Left cardiac atrium (tissue), 4 donors: ENCODE results near the gene ASTL. TPM values are rescaled to one million over a fixed set of nuclear protein-coding genes. Genes with fewer than 3 reads are reported as not detected.

Source experiments
- ATAC-seq, 2 donors: fragments of 200-7000 bp; cut with Tn5 transposase; one replicate each; pipeline ENCODE4 v1.9.1; 2020; ENCODE audit warnings: mild to moderate bottlenecking in 2 of 2, moderate library complexity in 2 of 2
- DNase-seq: peaks from one replicate; pipeline ENCODE4 v3.0.0-alpha.2; 2020
- intact Hi-C, 2 donors: fragments of 100-400 bp; cut with DNase I; formaldehyde crosslinking; loops; one replicate each; pipeline versions ENCODE4 v1.14.1 to v1.15.1; 2022 to 2023
- total RNA-seq, 2 donors: library from RNA; stranded (reverse); fragmentation: NEBNext Ultra II Directional; extraction: Animal tissue kit (Norgen Biotek cat#: 25700); gene quantifications; one replicate each; pipeline ENCODE4 v1.2.1, GENCODE V29; 2021
- donor health status: DM: no; HTN: yes; CAD: no.
- donor health status: DM: no; HTN: yes; CAD: no; lungs with severe emphysema.
- donor health status: DM: yes; HTN: yes; CAD: no.
- donor health status: Dilated cardiomyopathy.

Gene ASTL
- total RNA-seq, 2 donors from 2014 or later = not detected

- intact Hi-C loops = loop anchor here in 1 of 2 donors (10.0 kb wide), 1 partner anchor 114 kb away; no protein-coding TSS in a partner anchor
- DNase-seq (no peak), ATAC-seq (no peak)
These were observed 19.5 kb downstream of the ASTL start for GRCh38 chr2:96118698-96119388.

GRCh38 chr2:96117701-96118588 lies 20.4 kb downstream of the ASTL start:
- no peak for ATAC-seq
- intact Hi-C loops = loop anchor here in 1 of 2 donors (10.0 kb wide), 1 partner anchor 113 kb away; no protein-coding TSS in a partner anchor
- no peak for DNase-seq

- ATAC-seq = peak; percentile 88 to 92
- peak; percentile 51 for DNase-seq
- intact Hi-C loops = loop anchor here in 1 of 2 donors (10.0 kb wide), 1 partner anchor 112 kb away; no protein-coding TSS in a partner anchor
These were observed 21.3 kb downstream of the ASTL start for GRCh38 chr2:96116879-96117533.

GRCh38 chr2:96116424-96116878 lies 21.9 kb downstream of the ASTL start, which contains the start of gene ADRA2B:
Gene ADRA2B (minus strand): TSS chr2:96116571. CDS start chr2:96116149, 422 bp downstream.
- intact Hi-C loops = loop anchor here in 1 of 2 donors (10.0 kb wide), 1 partner anchor 112 kb away; no protein-coding TSS in a partner anchor
- DNase-seq (peak; percentile 58), ATAC-seq (peak; percentile 80 to 82)

GRCh38 chr2:96115631-96116423 lies 22.5 kb downstream of the ASTL start:
- ATAC-seq (peak in 1 of 2 donors; percentile 4), DNase-seq (peak; percentile 20)
- intact Hi-C loops = loop anchor here in 1 of 2 donors (10.0 kb wide), 1 partner anchor 111 kb away; no protein-coding TSS in a partner anchor

- DNase-seq (no peak), ATAC-seq (no peak)
- intact Hi-C loops = loop anchor here in 1 of 2 donors (5.0 to 10.0 kb wide), 2 partner anchors 43 to 110 kb away; no protein-coding TSS in a partner anchor
These were observed 23.3 kb downstream of the ASTL start for GRCh38 chr2:96114903-96115581.

- intact Hi-C loops = loop anchor here in 1 of 2 donors (5.0 to 10.0 kb wide), 2 partner anchors 42 to 110 kb away; no protein-coding TSS in a partner anchor
- ATAC-seq = no peak
- no peak for DNase-seq
These were observed 23.8 kb downstream of the ASTL start for GRCh38 chr2:96114546-96114902.

- intact Hi-C loops = loop anchor here in 1 of 2 donors (5.0 to 10.0 kb wide), 2 partner anchors 42 to 109 kb away; no protein-coding TSS in a partner anchor
- DNase-seq = no peak
- ATAC-seq = no peak
These were observed 24.4 kb downstream of the ASTL start for GRCh38 chr2:96113951-96114350.

- ATAC-seq (no peak), DNase-seq (no peak)
- intact Hi-C loops = loop anchor here in 1 of 2 donors (5.0 to 10.0 kb wide), 2 partner anchors 41 to 109 kb away; no protein-coding TSS in a partner anchor
These were observed 25.0 kb downstream of the ASTL start for GRCh38 chr2:96113367-96113677.

- intact Hi-C loops = loop anchor here in 1 of 2 donors (5.0 to 10.0 kb wide), 2 partner anchors 40 to 108 kb away; no protein-coding TSS in a partner anchor
- no peak for ATAC-seq
- no peak for DNase-seq
These were observed 25.6 kb downstream of the ASTL start for GRCh38 chr2:96112501-96113366.

- intact Hi-C loops = loop anchor here in 1 of 2 donors (5.0 to 10.0 kb wide), 2 partner anchors 40 to 107 kb away; no protein-coding TSS in a partner anchor
- DNase-seq (no peak), ATAC-seq (no peak)
These were observed 26.3 kb downstream of the ASTL start for GRCh38 chr2:96111823-96112500.

- ATAC-seq (no peak), DNase-seq (no peak)
- intact Hi-C loops = loop anchor here in 1 of 2 donors (5.0 to 10.0 kb wide), 2 partner anchors 39 to 106 kb away; no protein-coding TSS in a partner anchor
These were observed 27.1 kb downstream of the ASTL start for GRCh38 chr2:96111257-96111640.

- no peak for ATAC-seq
- no peak for DNase-seq
- intact Hi-C loops = loop anchor here in 1 of 2 donors (5.0 to 10.0 kb wide), 2 partner anchors 38 to 106 kb away; no protein-coding TSS in a partner anchor
These were observed 27.6 kb downstream of the ASTL start for GRCh38 chr2:96110621-96111256.

- no peak for ATAC-seq
- no peak for DNase-seq
- intact Hi-C loops = loop anchor here (5.0 to 10.0 kb wide), 2 partner anchors 38 to 105 kb away; no protein-coding TSS in a partner anchor
These were observed 28.3 kb downstream of the ASTL start for GRCh38 chr2:96109931-96110511.

- peak in 1 of 2 donors; percentile 18 for ATAC-seq
- intact Hi-C loops = loop anchor here in 1 of 2 donors (10.0 kb wide), 1 partner anchor 105 kb away; no protein-coding TSS in a partner anchor
- DNase-seq = no peak
These were observed 29.0 kb downstream of the ASTL start for GRCh38 chr2:96109361-96109680.
